Measurements from ENCODE around the gene IKZF4. TPM values are rescaled to one million over a fixed set of nuclear protein-coding genes. Genes with fewer than 3 reads are reported as not detected.

The IKZF4 gene
- total RNA-seq, 1 experiment from 2014 or later: 8.5 TPM

DNA sequence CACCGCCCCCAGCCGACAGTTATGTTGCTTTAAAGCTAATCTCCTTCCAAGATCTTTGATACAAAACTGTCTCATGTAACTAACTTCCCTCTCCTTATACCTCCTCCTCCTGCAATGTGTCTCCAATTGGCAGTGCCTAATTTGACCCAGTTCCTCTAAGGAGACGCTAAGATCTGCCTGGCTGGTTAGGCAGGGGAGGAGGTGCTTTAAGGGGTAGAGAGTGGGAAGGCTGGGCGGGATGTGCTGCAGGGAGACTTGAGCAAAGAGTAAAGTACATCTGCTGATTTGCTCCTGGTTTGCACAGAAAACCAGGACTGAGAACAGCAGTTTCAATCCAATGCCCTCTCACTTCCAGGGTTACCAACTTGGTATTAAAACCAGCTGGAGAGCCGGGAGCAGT is 7.4 kb upstream of the IKZF4 start:
- H3K4me3 ChIP-seq (replicated peaks in 1 of 2; ENCODE audit: low read depth in 1 of 2, low read length in 2 of 2): no peak overlapping the region

More for the DNA sequence above, 7.4 kb upstream of the IKZF4 start:
- Histone ChIP-seq H3K4me2 (ENCODE audit: low read length) (no peak overlapping the region), H2AFZ (ENCODE audit: low read depth, low read length, poor library complexity, severe bottlenecking) (no peak overlapping the region), H3K4me1 (ENCODE audit: control insufficient read depth in 1 of 2, insufficient read depth in 2 of 2, low read length in 2 of 2) (peaks cover 13 to 19% of the 10 kb centered on the region in 2 experiments; a peak in 3 of 4 replicates), H3K27me3 (ENCODE audit: insufficient read depth, low read length) (no peaks in the 10 kb centered on the region), H4K20me1 (ENCODE audit: insufficient read depth) (no peaks in the 10 kb centered on the region), H3K9ac (ENCODE audit: low read length) (no peak overlapping the region), H3K9me2 (ENCODE audit: insufficient read depth) (no peaks in the 10 kb centered on the region), H3K27ac (ENCODE audit: low read depth, low read length) (no peak overlapping the region), H3K9me3 (ENCODE audit: control insufficient read depth in 1 of 2, insufficient read depth in 1 of 2, low read depth in 1 of 2, low read length in 2 of 2) (no peaks in the 10 kb centered on the region), H3K36me3 (ENCODE audit: control insufficient read depth in 1 of 2, insufficient read depth in 2 of 2, low read length in 2 of 2) (no peaks in the 10 kb centered on the region), H3K79me2 (ENCODE audit: insufficient read depth, low read length) (no peaks in the 10 kb centered on the region)
- no TSS peak for BruUV-seq (replicated peaks)
- ChIA-PET RAD21 (ENCODE audit: low non-redundant PET in 1 of 2, low total read pairs in 2 of 2, uncharacterized antibody in 2 of 2, unreplicated experiment in 2 of 2) (no interaction called here), CTCF (interaction anchor here (0.6 kb wide), 1 partner anchor 177 kb away, joined by 3 read pairs; no protein-coding TSS in a partner anchor), POLR2A (interaction anchor here (0.6 kb wide), 1 partner anchor 35 kb away, joined by 3 read pairs; no protein-coding TSS in a partner anchor)
- TF ChIP-seq YY1 (IDR thresholded peaks at IDR 0.05; ENCODE audit: extremely low read depth, insufficient replicate concordance, low read depth, low read length) (no peak), POLR2A (IDR thresholded peaks at IDR 0.05; ENCODE audit: borderline replicate concordance, extremely low read depth, insufficient read depth, insufficient read length) (no peak), RAD21 (IDR thresholded peaks at IDR 0.05; ENCODE audit: low read depth) (no peak), SIN3A (IDR thresholded peaks at IDR 0.05; ENCODE audit: low read depth) (no peak), EZH2phosphoT487 (IDR thresholded peaks at IDR 0.05; ENCODE audit: borderline replicate concordance) (no peak), CBX3 (IDR thresholded peaks at IDR 0.05; ENCODE audit: low read depth) (no peak), SP1 (IDR thresholded peaks at IDR 0.05; ENCODE audit: low read depth) (no peak), EGR1 (IDR thresholded peaks at IDR 0.05; ENCODE audit: low read depth) (no peak)
- TF ChIP-seq, protein P1, sequence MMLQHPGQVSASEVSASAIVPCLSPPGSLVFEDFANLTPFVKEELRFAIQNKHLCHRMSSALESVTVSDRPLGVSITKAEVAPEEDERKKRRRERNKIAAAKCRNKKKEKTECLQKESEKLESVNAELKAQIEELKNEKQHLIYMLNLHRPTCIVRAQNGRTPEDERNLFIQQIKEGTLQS (IDR thresholded peaks at IDR 0.05): no peak
- TF ChIP-seq, protein P2, sequence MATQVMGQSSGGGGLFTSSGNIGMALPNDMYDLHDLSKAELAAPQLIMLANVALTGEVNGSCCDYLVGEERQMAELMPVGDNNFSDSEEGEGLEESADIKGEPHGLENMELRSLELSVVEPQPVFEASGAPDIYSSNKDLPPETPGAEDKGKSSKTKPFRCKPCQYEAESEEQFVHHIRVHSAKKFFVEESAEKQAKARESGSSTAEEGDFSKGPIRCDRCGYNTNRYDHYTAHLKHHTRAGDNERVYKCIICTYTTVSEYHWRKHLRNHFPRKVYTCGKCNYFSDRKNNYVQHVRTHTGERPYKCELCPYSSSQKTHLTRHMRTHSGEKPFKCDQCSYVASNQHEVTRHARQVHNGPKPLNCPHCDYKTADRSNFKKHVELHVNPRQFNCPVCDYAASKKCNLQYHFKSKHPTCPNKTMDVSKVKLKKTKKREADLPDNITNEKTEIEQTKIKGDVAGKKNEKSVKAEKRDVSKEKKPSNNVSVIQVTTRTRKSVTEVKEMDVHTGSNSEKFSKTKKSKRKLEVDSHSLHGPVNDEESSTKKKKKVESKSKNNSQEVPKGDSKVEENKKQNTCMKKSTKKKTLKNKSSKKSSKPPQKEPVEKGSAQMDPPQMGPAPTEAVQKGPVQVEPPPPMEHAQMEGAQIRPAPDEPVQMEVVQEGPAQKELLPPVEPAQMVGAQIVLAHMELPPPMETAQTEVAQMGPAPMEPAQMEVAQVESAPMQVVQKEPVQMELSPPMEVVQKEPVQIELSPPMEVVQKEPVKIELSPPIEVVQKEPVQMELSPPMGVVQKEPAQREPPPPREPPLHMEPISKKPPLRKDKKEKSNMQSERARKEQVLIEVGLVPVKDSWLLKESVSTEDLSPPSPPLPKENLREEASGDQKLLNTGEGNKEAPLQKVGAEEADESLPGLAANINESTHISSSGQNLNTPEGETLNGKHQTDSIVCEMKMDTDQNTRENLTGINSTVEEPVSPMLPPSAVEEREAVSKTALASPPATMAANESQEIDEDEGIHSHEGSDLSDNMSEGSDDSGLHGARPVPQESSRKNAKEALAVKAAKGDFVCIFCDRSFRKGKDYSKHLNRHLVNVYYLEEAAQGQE (IDR thresholded peaks at IDR 0.05; ENCODE audit: low read depth): no peak
- TF ChIP-seq, protein P3, sequence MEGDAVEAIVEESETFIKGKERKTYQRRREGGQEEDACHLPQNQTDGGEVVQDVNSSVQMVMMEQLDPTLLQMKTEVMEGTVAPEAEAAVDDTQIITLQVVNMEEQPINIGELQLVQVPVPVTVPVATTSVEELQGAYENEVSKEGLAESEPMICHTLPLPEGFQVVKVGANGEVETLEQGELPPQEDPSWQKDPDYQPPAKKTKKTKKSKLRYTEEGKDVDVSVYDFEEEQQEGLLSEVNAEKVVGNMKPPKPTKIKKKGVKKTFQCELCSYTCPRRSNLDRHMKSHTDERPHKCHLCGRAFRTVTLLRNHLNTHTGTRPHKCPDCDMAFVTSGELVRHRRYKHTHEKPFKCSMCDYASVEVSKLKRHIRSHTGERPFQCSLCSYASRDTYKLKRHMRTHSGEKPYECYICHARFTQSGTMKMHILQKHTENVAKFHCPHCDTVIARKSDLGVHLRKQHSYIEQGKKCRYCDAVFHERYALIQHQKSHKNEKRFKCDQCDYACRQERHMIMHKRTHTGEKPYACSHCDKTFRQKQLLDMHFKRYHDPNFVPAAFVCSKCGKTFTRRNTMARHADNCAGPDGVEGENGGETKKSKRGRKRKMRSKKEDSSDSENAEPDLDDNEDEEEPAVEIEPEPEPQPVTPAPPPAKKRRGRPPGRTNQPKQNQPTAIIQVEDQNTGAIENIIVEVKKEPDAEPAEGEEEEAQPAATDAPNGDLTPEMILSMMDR (IDR thresholded peaks at IDR 0.05 in 2 of 3, conservative IDR thresholded peaks at IDR 0.05 in 1 of 3; ENCODE audit: borderline replicate concordance in 1 of 3, insufficient read depth in 1 of 3, low read depth in 2 of 3, low read length in 2 of 3): no peak
- TF ChIP-seq, protein P4, sequence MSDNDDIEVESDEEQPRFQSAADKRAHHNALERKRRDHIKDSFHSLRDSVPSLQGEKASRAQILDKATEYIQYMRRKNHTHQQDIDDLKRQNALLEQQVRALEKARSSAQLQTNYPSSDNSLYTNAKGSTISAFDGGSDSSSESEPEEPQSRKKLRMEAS (IDR thresholded peaks at IDR 0.05): no peak
- TF ChIP-seq, protein P5, sequence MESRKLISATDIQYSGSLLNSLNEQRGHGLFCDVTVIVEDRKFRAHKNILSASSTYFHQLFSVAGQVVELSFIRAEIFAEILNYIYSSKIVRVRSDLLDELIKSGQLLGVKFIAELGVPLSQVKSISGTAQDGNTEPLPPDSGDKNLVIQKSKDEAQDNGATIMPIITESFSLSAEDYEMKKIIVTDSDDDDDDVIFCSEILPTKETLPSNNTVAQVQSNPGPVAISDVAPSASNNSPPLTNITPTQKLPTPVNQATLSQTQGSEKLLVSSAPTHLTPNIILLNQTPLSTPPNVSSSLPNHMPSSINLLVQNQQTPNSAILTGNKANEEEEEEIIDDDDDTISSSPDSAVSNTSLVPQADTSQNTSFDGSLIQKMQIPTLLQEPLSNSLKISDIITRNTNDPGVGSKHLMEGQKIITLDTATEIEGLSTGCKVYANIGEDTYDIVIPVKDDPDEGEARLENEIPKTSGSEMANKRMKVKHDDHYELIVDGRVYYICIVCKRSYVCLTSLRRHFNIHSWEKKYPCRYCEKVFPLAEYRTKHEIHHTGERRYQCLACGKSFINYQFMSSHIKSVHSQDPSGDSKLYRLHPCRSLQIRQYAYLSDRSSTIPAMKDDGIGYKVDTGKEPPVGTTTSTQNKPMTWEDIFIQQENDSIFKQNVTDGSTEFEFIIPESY (IDR thresholded peaks at IDR 0.05; ENCODE audit: extremely low read depth, insufficient replicate concordance, low read length): no peak
- DNase-seq (ENCODE audit: low read depth, low spot score) (no peak), ATAC-seq (no peak)
- intact Hi-C loops (cut with micrococcal nuclease): no loop called here

Data from HCT116 (cell line).